ENCODE measurements around the gene SETD5.

Gene SETD5

GRCh38 chr3:9525078-9525477 lies 127.7 kb downstream of the SETD5 start:
- no peak for DNase-seq
